GM12875 (cell line): Measurements from ENCODE around the gene MCTP1.

Source experiments
- H3K4me3 ChIP-seq: one replicate; pipeline ENCODE4 v1.5.1; 2011; ENCODE audit warnings: low read depth, low read length, control low read depth
- CTCF ChIP-seq: IDR thresholded peaks from 2 replicates; pipeline ENCODE4 v1.5.1; 2011; ENCODE audit warnings: low read depth, mild to moderate bottlenecking, control low read depth, inconsistent platforms, low read length, moderate library complexity, borderline replicate concordance; ENCODE audit not compliant: insufficient read depth

The MCTP1 gene

GRCh38 chr5:94993491-94993890, 291.4 kb downstream of the MCTP1 start:
- TF ChIP-seq CTCF, result no peak
- H3K4me3 ChIP-seq, result no peak overlapping the region

GRCh38 chr5:94992325-94992724, 292.6 kb downstream of the MCTP1 start:
- no peak for TF ChIP-seq CTCF
- H3K4me3 ChIP-seq, result no peak overlapping the region

- no peak overlapping the region for H3K4me3 ChIP-seq
- no peak for TF ChIP-seq CTCF
These were observed 300.9 kb downstream of the MCTP1 start for GRCh38 chr5:94983861-94984535.

GRCh38 chr5:94977437-94977836, 307.5 kb downstream of the MCTP1 start:
- H3K4me3 ChIP-seq, result no peak overlapping the region
- TF ChIP-seq CTCF, result no peak

GRCh38 chr5:94976853-94977252, 308.0 kb downstream of the MCTP1 start:
- no peak for TF ChIP-seq CTCF

GRCh38 chr5:94972268-94972667, 312.6 kb downstream of the MCTP1 start:
- no peak for TF ChIP-seq CTCF

More at GRCh38 chr5:94976853-94977252, 308.0 kb downstream of the MCTP1 start:
- no peak overlapping the region for H3K4me3 ChIP-seq

GRCh38 chr5:94969174-94969573, 315.7 kb downstream of the MCTP1 start:
- no peak for TF ChIP-seq CTCF

More at GRCh38 chr5:94972268-94972667, 312.6 kb downstream of the MCTP1 start:
- no peak overlapping the region for H3K4me3 ChIP-seq

More at GRCh38 chr5:94969174-94969573, 315.7 kb downstream of the MCTP1 start:
- no peak overlapping the region for H3K4me3 ChIP-seq
